HepG2 (cell line): ENCODE data around the gene RAD50. TPM values are rescaled to one million over a fixed set of nuclear protein-coding genes. Genes with fewer than 3 reads are reported as not detected.

ENCODE experiments used
- ARNTL ChIP-seq: sonication (generic); formaldehyde crosslinking; IDR thresholded peaks from 2 replicates; pipeline ENCODE4 v1.4.0; 2020; ENCODE audit warnings: mild to moderate bottlenecking, missing genetic modification reagents
- BCL6 ChIP-seq: IDR thresholded peaks from 2 replicates; pipeline ENCODE4 v1.6.1; 2016; ENCODE audit warnings: missing genetic modification reagents, missing compliant biosample characterization
- ERF ChIP-seq: IDR thresholded peaks from 2 replicates; pipeline ENCODE4 v1.6.1; 2018; ENCODE audit warnings: missing biosample characterization, missing genetic modification reagents
- FOXA1 ChIP-seq, 2 experiments: fragments of 450-650 bp in 1 of 2; sonication (generic) in 1 of 2; formaldehyde crosslinking in 1 of 2; IDR thresholded peaks; 2 replicates each; pipeline versions ENCODE4 v1.4.0 to v1.6.1; 2016 to 2020; ENCODE audit warnings: missing genetic modification reagents in 1 of 2
- FOXA3 ChIP-seq: IDR thresholded peaks from 2 replicates; pipeline ENCODE4 v1.6.1; 2016; ENCODE audit warnings: missing genetic modification reagents, missing compliant biosample characterization
- FOXP1 ChIP-seq, 2 experiments: fragments of 450-650 bp in 1 of 2; IDR thresholded peaks; 2 replicates each; pipeline ENCODE4 v1.6.1; 2017 to 2018; ENCODE audit warnings: antibody characterized with exemption in 1 of 2
- HNF4A ChIP-seq: sonication (generic); formaldehyde crosslinking; IDR thresholded peaks from 2 replicates; pipeline ENCODE4 v1.4.0; 2020; ENCODE audit warnings: missing genetic modification reagents
- HNRNPH1 ChIP-seq: fragments of 200-400 bp; formaldehyde crosslinking; optimal IDR thresholded peaks from 2 replicates; pipeline ENCODE3; 2017; ENCODE audit warnings: mild to moderate bottlenecking, low read depth, low read length
- KLF12 ChIP-seq: sonication (generic); formaldehyde crosslinking; IDR thresholded peaks from 2 replicates; pipeline ENCODE4 v1.4.0; 2020; ENCODE audit warnings: missing genetic modification reagents, borderline replicate concordance
- NFIC ChIP-seq: IDR thresholded peaks from 2 replicates; pipeline ENCODE4 v1.6.1; 2012; ENCODE audit warnings: mild to moderate bottlenecking, low read length, inconsistent platforms
- NR2F2 ChIP-seq: IDR thresholded peaks from 2 replicates; pipeline ENCODE4 v1.6.1; 2012; ENCODE audit warnings: low read depth, inconsistent platforms, borderline replicate concordance
- NR2F6 ChIP-seq, 2 experiments: IDR thresholded peaks; 2 replicates each; pipeline ENCODE4 v1.6.1; 2016; ENCODE audit warnings: antibody characterized with exemption in 1 of 2, mild to moderate bottlenecking in 1 of 2
- ONECUT2 ChIP-seq: sonication (generic); formaldehyde crosslinking; IDR thresholded peaks from 2 replicates; pipeline ENCODE4 v1.4.0; 2020; ENCODE audit warnings: missing genetic modification reagents
- PAXIP1 ChIP-seq: sonication (generic); formaldehyde crosslinking; conservative IDR thresholded peaks from 2 replicates; pipeline ENCODE4 v1.4.0; 2020; ENCODE audit warnings: mild to moderate bottlenecking, missing genetic modification reagents, moderate library complexity
- POLR2AphosphoS5 ChIP-seq: IDR thresholded peaks from 2 replicates; pipeline ENCODE4 v1.6.1; 2012; ENCODE audit warnings: low read depth, low read length
- SIN3A ChIP-seq: IDR thresholded peaks from 2 replicates; pipeline ENCODE4 v1.6.1; 2011; ENCODE audit warnings: low read depth, mild to moderate bottlenecking, control low read depth, low read length, borderline replicate concordance
- SPEN ChIP-seq: sonication (generic); formaldehyde crosslinking; IDR thresholded peaks from 2 replicates; pipeline ENCODE4 v1.5.1; 2020; ENCODE audit warnings: low read depth, mild to moderate bottlenecking, missing genetic modification reagents
- SRSF4 ChIP-seq: fragments of 200-400 bp; formaldehyde crosslinking; IDR thresholded peaks from one replicate; pipeline ENCODE4 v1.6.1; 2018; ENCODE audit warnings: mild to moderate bottlenecking, low read depth, low read length, moderate library complexity; ENCODE audit not compliant: poor library complexity, severe bottlenecking
- TGIF2 ChIP-seq: IDR thresholded peaks from 2 replicates; pipeline ENCODE4 v1.6.1; 2016; ENCODE audit warnings: control low read depth, missing compliant biosample characterization
- THRA ChIP-seq: sonication (generic); formaldehyde crosslinking; IDR thresholded peaks from 2 replicates; pipeline ENCODE4 v1.4.0; 2020; ENCODE audit warnings: missing genetic modification reagents, borderline replicate concordance
- TOPORS ChIP-seq: sonication (generic); formaldehyde crosslinking; IDR thresholded peaks from 2 replicates; pipeline ENCODE4 v1.8.0; 2023; ENCODE audit warnings: mild to moderate bottlenecking, missing genetic modification reagents
- ZFP90 ChIP-seq: sonication (generic); formaldehyde crosslinking; IDR thresholded peaks from 2 replicates; pipeline ENCODE4 v1.8.0; 2022; ENCODE audit warnings: missing genetic modification reagents, mild to moderate bottlenecking, inconsistent platforms, borderline replicate concordance
- ZNF503 ChIP-seq: sonication (generic); formaldehyde crosslinking; IDR thresholded peaks from 2 replicates; pipeline ENCODE4 v1.4.0; 2020; ENCODE audit warnings: missing genetic modification reagents
- ZNF607 ChIP-seq: sonication (generic); formaldehyde crosslinking; IDR thresholded peaks from 2 replicates; pipeline ENCODE4 v1.5.1; 2020; ENCODE audit warnings: missing genetic modification reagents, mild to moderate bottlenecking, borderline replicate concordance
- polyA plus RNA-seq, 8 experiments: library from polyadenylated mRNA; depleted of rRNA in 3 of 8; stranded (reverse) in 7 of 8; unstranded in 1 of 8; fragments of >200 nt; fragmentation: Illumina TruSeq in 4 of 8; extraction: Trizol in 4 of 8; gene quantifications; 2 replicates each; pipeline versions ENCODE4 v1.2.1 to v1.2.3, GENCODE V29; 2011 to 2016; ENCODE audit warnings: low read depth in 4 of 8, missing spikeins in 1 of 8, mixed read lengths in 1 of 8; ENCODE audit not compliant: insufficient read depth in 1 of 8
- total RNA-seq, 5 experiments: library from RNA; depleted of rRNA; stranded (reverse); fragments of >200 nt; fragmentation: Illumina TruSeq; extraction: Trizol; gene quantifications; 2 replicates each; pipeline ENCODE4 v1.2.3, GENCODE V29; 2016; ENCODE audit warnings: low read depth in 1 of 5

Gene RAD50
- total and polyA plus RNA-seq, 2 of the 13 experiments (the other 11 are each of a cell fraction or from before 2014, with no cell fraction given): 19.2 to 23.4 TPM

DNA sequence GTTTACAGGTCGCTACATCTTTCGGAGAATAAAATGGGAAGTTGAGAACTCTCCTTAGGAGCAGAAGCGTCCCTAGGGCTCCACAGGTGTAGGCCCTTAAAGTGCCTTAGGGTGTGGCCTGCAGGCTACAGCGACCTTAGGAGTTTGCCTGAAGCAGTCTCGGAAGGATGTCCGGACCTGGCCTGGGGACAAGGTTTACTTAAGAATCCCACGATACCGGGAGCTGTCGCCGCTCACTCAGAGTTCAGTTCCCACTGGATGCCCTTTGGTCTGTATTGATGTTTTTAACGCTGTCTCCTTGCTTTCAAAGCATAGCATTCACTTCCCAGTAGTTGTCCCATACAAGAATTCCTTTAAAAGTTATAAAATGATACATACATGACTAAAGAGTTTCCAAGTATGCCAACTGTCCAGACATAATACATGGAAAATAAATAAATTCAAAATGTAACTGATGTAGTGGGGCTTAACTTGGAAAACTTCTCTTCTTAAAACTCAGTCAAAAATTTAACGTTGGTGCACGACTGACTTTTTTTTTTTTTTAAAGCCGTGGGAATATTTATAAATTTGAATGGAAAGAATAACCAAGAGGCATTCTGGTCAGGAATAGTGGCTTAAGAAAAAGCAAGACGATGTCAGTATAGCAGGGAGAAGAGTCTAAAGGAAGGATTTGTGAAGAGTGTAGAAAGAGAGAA lies 848 bp downstream of the RAD50 start (continued):
- TF ChIP-seq ZNF607 (CRISPR knock-in tag) (no peak), ONECUT2 (CRISPR knock-in tag) (peak; percentile 87), ZFP90 (CRISPR knock-in tag) (no peak), SPEN (CRISPR knock-in tag) (peak; percentile 85), NR2F6 (IDR thresholded peaks at IDR 0.05) (no peak), NR2F6 (CRISPR knock-in tag; IDR thresholded peaks at IDR 0.05) (peak; percentile 39), POLR2AphosphoS5 (peak; percentile 66; the same call in 1 of the 2 replicates), HNRNPH1 (no peak), NFIC (no peak), ERF (CRISPR knock-in tag) (peak; percentile 6; the same call in 1 of the 2 replicates), KLF12 (CRISPR knock-in tag) (0 out of 2 replicates have a peak, but pooled peaks have one; percentile 48), ARNTL (no peak), THRA (CRISPR knock-in tag) (0 out of 2 replicates have a peak, but pooled peaks have one; percentile 36), SIN3A (0 out of 2 replicates have a peak, but pooled peaks have one; percentile 36), TOPORS (CRISPR knock-in tag) (no peak), FOXA1 (IDR thresholded peaks at IDR 0.05) (no peak), FOXA1 (CRISPR knock-in tag; IDR thresholded peaks at IDR 0.05) (peak; percentile 60), ZNF503 (CRISPR knock-in tag) (0 out of 2 replicates have a peak, but pooled peaks have one; percentile 3), BCL6 (CRISPR knock-in tag) (peak; percentile 85), FOXP1 (IDR thresholded peaks at IDR 0.05) (no peak), FOXP1 (CRISPR knock-in tag; IDR thresholded peaks at IDR 0.05) (peak; percentile 5; the same call in 1 of the 2 replicates), SRSF4 (no peak), NR2F2 (no peak; the same call in 1 of the 2 replicates), FOXA3 (CRISPR knock-in tag) (peak; percentile 51), PAXIP1 (CRISPR knock-in tag) (peak; percentile 81), HNF4A (CRISPR knock-in tag) (peak; percentile 91), TGIF2 (peak; percentile 71; the same call in 1 of the 2 replicates)
